HG03097 (cell line): ENCODE measurements around the gene ZNF540.
"Not testable (repeated sequence)": the region's sequence is repeated elsewhere in the genome, so short reads cannot be mapped to it uniquely, and the experiment has no call there.

ENCODE experiments used
- ATAC-seq: cut with Tn5 transposase; IDR thresholded peaks from one replicate; pipeline ENCODE4 v1.9.1; 2021; ENCODE audit not compliant: unreplicated experiment, low FRiP score

Gene ZNF540

DNA sequence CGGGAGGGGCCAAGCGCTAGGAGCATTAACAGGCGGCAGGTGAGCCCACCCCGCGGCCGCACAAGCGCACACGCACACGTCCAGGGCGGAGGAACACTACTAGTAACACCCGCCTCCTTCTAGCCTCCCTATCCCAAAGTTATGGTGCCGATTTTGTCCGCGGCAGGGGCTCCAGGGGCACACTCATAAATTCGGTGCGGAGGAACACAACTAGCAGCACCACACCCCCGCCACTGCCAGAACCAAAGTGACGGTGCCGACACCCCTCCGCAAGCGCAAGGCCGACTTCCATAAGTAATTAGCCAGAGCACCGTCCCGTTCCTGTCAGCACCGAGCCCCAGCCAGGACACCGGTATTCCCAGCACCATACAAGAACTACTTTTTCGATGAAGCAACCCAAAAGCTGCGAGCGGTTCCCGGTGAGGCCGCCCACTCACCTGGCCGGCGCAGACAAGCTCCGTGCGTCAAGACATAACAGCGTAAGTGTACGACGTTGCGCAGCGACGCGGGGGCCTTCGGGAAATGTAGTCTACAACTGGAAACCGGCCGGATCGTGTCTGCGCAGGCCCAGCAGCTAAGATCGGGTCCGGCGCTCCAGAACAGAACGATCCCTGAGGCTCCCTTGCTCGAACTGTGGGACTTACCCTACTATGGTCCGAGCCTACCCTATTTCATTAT is at the start of gene ZNF540, which contains the start of gene ZNF571:
Gene ZNF540, plus strand, starts transcription at position 573 of the 678 bp plus-strand sequence. CDS start 3,572 bp downstream, outside the sequence.
Gene ZNF571, minus strand, starts transcription at position 489 of the 678 bp plus-strand sequence. CDS start 8,116 bp downstream, outside the sequence.
- peak; percentile 97 for ATAC-seq

DNA sequence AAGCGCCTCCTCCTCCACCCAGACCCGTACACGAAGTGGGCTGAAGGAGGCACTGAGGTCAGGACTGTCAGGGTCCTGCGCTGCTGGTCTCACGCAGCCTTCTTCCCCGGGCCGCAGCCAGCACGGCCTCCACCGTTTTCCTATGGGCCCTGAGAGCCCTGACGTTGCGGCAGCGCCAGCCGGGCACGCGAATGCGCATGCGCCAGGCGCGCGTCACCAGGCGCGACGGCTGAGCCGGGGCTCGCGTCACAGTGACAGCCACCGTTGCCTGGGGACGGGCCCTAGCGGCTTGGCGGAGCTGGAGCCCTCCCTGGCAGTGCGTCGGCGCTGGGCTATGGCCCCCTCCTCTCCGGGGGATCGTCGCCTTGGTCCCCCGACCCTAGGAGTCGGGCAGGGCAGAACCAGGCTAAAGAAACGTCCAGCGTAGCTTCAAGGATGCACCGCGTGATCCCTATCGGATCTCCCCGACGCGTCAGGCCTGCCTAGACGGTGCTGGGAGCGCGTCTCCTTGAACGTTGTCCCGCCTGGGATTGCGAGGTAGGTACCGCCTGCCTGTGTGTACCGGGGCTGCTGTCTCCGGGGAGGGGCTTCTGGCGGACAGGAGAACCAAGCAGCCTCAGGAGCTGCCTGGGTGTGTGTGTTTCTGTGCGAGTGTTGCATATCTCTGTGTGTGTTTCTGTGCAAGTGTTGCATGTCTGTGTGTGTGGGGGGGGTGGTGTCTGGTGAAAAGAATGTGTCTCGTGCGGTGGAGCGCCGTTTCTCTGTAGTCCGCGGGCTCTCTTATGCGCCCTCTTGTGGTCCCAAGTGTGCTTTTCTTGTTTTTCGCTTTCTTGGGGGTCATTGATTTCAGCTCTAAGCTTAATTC is 43.3 kb upstream of the ZNF540 start:
- no peak for ATAC-seq

GRCh38 chr19:37563518-37563917 is 31.2 kb upstream of the ZNF540 start:
- no peak for ATAC-seq

DNA sequence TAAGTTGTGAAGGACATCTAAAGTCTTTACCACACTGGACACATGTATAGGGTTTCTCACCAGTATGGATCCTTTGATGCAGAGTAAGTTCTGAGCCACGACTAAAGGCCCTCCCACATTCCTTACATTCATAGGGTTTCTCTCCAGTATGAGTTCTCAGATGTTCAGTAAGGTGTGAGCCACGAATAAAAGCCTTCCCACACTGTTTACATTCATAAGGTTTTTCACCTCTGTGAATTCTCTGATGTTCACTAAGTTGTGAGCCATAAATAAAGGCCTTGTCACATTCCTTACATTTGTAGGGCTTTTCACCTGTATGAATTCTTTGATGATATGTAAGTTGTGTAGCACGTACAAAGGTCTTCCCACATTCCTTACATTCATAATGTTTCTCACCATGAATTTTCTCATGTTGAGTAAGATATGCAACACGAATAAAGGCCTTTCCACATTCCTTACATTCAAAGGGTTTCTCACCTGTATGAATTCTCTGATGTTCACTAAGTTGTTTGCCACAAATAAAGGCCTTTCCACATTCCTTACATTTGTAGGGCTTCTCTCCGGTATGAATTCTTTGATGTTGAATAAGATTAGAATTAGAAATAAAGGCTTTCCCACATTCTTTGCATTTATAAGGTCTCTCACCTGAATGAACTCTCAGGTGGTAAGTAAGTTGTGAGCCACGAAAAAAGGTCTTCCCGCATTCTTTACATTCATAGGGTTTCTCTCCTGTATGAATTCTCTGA is 29.9 kb upstream of the ZNF540 start:
- ATAC-seq, result no peak

GRCh38 chr19:37565370-37565669 is 29.4 kb upstream of the ZNF540 start:
- ATAC-seq, result no peak

- no peak for ATAC-seq
Observed at GRCh38 chr19:37572203-37572602, 22.5 kb upstream of the ZNF540 start.

DNA sequence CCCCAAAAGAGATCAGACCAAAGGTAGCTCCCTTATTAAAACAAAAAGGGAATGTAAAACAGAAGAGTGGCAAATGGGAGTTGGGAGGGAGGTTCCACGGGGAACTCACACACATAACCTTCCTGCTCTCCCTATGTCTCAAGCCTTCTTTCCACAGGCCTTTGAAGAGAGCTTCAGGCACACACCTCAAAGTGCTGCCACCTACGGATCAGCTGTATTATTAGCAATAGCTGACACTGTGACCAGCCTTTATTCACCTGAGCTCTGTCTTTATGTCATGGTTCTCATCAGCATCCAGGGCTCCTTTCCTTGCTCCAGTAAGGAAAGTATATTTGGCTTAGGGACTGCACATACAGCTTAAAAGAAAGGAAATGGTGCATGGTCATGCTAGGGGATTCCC is 11.3 kb upstream of the ZNF540 start:
- ATAC-seq, result no peak

DNA sequence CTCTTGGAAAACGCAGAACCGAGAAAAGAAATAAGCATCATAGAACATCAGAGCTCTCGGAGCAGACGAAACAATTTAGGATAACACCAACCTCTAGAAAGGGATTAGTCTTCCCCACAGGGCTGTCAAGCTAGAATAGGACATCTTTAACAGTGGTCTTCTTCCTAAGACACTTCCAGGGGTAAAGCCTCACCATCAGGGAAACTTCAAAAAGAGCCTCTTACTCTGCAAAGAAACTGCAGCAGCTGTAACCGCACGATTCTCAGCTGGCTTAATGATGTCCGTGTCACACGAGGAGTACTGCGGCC is 726 bp upstream of the ZNF540 start:
- ATAC-seq, result peak; percentile 6

GRCh38 chr19:37594982-37595382 is 306 bp downstream of the ZNF540 start:
- ATAC-seq, result peak; percentile 32

DNA sequence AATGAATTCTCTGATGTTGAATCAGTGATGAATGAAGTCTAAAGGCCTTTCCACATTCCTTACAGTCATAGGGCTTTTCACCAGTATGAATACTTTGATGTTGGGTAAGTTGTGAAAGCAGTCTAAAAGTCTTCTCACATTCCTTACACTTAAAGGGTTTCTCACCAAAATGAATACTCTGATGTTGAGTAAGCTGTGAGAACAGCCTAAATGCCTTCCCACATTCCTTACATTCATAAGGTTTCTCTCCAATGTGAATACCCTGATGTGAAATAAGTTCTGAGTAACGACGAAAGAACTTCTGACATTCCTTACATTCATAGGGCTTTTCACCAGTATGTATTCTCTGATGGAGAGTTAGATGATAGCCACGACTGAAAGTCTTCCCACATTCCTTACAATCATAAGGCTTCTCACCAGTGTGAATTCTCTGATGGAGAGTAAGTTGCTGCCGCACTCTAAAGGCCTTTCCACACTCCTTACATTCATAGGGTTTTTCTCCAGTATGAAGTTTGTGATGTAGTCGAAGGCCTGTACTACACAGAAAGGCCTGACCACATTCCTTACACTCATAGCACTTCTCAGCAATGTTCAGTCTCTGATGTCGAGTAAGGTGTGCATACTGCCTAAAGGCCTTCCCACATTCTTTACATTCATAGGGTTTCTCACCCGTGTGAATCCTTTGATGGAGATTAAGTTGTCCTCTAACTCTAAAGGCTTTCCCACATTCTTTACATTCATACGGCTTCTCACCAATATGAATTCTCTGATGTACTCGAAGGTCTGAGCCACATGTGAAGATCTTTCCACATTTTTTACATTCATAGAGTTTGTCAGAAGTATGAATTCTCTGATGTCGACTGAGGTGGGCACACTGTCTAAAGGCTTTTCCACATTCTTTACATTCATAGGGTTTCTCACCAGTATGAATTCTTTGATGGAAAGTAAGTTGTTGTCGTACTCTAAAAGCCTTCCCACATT is 40.7 kb downstream of the ZNF540 start:
- no peak for ATAC-seq

DNA sequence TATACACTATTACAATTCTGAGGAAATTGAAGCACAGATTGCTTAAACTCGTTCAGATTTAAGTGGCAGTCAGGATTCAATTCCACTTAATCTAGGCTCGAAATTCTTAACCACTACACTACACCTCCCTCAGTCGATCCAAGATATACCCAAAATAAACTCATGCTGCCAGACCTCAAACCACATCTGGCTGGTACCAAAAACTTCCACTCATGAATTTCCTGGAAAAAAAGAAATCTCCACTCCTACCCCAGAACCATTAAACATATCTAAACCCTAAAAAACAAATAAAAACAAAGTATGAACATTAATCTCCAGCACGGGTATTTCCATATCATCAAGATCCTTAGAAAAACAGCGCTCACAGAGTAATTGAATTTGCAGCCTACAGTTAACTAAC is 59.4 kb downstream of the ZNF540 start:
- no peak for ATAC-seq

DNA sequence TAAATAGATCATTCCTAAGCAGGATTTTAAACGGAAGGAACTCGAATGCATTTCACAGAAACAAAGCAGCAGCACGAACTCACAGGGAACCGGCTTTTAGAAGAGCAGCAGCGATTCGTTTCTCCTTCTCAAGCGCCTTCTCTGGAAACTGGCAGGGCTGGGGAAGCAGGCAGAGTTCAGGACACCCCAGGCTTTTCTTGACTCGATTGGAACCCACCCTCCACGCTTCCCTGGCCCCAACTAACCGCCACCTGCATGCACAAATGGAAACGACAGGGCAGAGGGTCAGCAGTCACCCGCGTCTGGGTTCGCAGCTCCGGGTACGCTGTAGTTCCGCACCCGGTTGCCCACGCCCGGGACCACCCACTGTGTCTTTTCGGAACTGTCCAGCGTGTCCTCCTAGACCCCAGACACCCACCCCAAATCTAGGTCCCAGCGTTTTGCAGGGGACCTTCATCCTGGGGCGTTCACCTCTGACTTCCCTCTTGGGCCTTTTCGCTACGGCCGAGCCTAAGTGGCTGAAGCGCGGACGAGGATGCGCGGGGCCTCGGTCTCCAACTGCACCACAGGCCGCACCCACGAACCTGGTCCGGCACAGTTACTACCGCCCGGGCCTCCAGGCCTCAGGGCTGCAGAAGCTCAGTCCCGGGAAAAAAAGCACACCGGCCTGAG is 60.1 kb downstream of the ZNF540 start:
- peak; percentile 41 for ATAC-seq

GRCh38 chr19:37655301-37655688 is 60.6 kb downstream of the ZNF540 start, which contains the start of gene ZFP30:
ZFP30 (minus strand) TSS chr19:37655465; CDS start chr19:37647822, 7,643 bp downstream.
- peak; percentile 67 for ATAC-seq

DNA sequence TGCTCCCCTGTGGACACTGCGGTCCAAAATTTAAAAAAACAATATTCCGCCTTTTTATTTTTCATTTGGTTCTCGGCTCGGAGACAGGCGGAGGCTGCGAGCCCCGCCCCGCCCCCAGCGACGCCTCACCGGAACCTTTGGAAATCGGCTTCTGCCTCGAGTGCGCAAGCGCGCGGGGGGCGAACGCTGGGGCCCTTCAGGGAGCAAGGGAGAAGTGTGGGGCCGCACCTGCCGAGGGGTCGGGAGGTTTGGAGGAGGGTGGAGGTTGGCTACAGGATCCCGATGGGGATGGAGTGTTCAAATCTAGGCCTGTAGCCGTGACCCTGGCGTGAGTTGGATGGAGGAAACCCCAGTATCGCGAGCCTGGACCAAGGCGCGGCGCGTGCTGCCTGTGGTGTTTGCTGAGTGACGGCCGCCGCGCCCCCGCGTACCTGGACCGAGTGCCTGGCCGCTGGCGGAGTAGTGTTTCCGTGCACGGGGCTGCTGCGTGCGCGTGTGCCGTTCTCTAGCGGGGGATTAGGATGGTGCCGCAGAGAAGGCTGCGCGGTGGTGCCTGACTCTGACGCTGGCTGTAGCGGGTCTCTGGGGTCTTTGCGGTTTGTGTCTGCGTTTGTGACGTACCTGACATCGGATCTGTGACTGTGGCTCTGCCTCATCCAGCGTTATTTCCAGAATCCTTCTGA is 61.2 kb downstream of the ZNF540 start:
- peak; percentile 57 for ATAC-seq

GRCh38 chr19:37657157-37657556 is 62.5 kb downstream of the ZNF540 start:
- not testable (repeated sequence) for ATAC-seq
